Measurements from ENCODE around the gene UBE3A.

DNA sequence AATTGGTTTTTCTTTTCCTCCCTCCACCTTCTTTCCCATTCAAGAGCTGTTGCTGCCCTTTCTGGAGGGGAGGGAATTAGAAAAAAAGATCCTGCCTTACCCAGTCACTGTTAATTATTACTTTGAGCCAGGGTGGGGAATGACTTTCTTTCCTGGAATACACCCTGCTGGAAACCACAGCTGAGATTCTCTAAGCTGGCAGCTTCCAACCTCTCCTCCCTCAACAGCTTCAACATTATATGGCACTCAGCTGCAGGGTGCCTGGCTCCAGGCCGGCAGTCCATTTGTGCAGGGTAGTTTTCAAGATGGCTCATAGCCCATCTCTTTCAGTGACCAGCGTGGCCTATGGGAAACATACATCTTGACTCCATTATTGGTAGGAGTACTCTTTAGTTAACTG is 105.8 kb downstream of the UBE3A start:
- TF ChIP-seq, protein P1, sequence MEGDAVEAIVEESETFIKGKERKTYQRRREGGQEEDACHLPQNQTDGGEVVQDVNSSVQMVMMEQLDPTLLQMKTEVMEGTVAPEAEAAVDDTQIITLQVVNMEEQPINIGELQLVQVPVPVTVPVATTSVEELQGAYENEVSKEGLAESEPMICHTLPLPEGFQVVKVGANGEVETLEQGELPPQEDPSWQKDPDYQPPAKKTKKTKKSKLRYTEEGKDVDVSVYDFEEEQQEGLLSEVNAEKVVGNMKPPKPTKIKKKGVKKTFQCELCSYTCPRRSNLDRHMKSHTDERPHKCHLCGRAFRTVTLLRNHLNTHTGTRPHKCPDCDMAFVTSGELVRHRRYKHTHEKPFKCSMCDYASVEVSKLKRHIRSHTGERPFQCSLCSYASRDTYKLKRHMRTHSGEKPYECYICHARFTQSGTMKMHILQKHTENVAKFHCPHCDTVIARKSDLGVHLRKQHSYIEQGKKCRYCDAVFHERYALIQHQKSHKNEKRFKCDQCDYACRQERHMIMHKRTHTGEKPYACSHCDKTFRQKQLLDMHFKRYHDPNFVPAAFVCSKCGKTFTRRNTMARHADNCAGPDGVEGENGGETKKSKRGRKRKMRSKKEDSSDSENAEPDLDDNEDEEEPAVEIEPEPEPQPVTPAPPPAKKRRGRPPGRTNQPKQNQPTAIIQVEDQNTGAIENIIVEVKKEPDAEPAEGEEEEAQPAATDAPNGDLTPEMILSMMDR (IDR thresholded peaks at IDR 0.05; ENCODE audit: low read length): no peak
- no peak for TF ChIP-seq EZH2 (IDR thresholded peaks at IDR 0.05; ENCODE audit: borderline replicate concordance, low read length)
